WERI-Rb-1 (cell line): ENCODE results near the gene RAD52.

Experiments
- DNase-seq: peaks from one replicate; pipeline ENCODE4 v3.0.0-alpha.2; 2020
- H3K27ac ChIP-seq: fragments of 250-450 bp; sonication (Bioruptor Pico); 2 replicates; pipeline ENCODE4 v1.5.1; 2020; ENCODE audit warnings: mild to moderate bottlenecking, moderate library complexity
- H3K27me3 ChIP-seq: fragments of 250-450 bp; sonication (Bioruptor Pico); 2 replicates; pipeline ENCODE4 v1.5.1; 2021; ENCODE audit warnings: mild to moderate bottlenecking, low read depth, moderate library complexity; ENCODE audit not compliant: insufficient read depth, severe bottlenecking
- H3K36me3 ChIP-seq: fragments of 250-450 bp; sonication (Bioruptor Pico); 2 replicates; pipeline ENCODE4 v1.5.1; 2020; ENCODE audit warnings: mild to moderate bottlenecking, moderate library complexity
- H3K4me3 ChIP-seq: 2 replicates; pipeline ENCODE4 v1.5.1; 2011; ENCODE audit warnings: low read depth, mild to moderate bottlenecking, control low read depth, low read length
- H3K9me3 ChIP-seq: fragments of 250-450 bp; sonication (Bioruptor Pico); 2 replicates; pipeline ENCODE4 v1.5.1; 2021; ENCODE audit warnings: mild to moderate bottlenecking, moderate library complexity; ENCODE audit not compliant: severe bottlenecking
- TF ChIP-seq, protein P1 (sequence below): IDR thresholded peaks from 2 replicates; pipeline ENCODE4 v1.5.1; 2011; ENCODE audit warnings: low read depth, mild to moderate bottlenecking, control low read depth, inconsistent platforms, low read length

Gene RAD52

DNA sequence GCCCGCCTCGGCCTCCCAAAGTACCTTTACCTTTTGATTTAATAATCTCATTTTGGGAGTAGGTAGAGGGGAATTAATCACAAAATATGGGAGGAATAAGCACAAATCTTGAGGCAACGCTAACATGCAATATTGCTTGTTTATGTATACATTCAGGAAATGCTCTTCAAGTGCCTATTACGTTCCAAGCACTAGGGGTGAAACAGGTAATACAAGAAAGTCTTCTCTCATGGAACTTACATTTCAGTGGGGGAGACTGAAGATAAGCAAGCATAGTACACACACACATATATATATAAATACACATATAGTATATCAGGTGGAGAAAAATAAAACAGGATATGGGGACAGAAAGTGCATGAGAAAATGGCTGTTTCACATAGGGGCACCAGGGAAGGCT is 22.5 kb upstream of the RAD52 start:
- Histone ChIP-seq H3K9me3 (no peaks in the 10 kb centered on the region), H3K36me3 (no peaks in the 10 kb centered on the region), H3K27me3 (no peaks in the 10 kb centered on the region), H3K27ac (no peak overlapping the region), H3K4me3 (no peak overlapping the region)
- DNase-seq = no peak
- TF ChIP-seq, protein P1, sequence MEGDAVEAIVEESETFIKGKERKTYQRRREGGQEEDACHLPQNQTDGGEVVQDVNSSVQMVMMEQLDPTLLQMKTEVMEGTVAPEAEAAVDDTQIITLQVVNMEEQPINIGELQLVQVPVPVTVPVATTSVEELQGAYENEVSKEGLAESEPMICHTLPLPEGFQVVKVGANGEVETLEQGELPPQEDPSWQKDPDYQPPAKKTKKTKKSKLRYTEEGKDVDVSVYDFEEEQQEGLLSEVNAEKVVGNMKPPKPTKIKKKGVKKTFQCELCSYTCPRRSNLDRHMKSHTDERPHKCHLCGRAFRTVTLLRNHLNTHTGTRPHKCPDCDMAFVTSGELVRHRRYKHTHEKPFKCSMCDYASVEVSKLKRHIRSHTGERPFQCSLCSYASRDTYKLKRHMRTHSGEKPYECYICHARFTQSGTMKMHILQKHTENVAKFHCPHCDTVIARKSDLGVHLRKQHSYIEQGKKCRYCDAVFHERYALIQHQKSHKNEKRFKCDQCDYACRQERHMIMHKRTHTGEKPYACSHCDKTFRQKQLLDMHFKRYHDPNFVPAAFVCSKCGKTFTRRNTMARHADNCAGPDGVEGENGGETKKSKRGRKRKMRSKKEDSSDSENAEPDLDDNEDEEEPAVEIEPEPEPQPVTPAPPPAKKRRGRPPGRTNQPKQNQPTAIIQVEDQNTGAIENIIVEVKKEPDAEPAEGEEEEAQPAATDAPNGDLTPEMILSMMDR = no peak

DNA sequence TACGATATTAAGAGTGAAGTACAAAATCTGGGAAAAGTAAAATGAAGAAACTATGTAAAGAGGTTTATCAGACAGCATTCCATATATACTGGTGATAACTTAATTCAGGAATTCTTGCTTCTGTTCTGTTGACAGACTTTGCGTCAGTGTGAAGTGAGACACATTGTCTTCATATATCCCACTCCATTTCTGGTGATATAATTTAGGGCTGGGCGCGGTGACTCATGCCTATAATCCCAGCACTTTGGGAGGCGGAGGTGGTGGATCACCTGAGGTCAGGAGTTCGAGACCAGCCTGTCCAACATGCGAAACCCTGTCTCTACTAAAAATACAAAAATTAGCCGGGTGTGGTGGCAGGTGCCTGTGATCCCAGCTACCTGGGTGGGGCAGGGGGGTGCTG is 20.3 kb upstream of the RAD52 start:
- TF ChIP-seq, protein P1 = no peak
- Histone ChIP-seq H3K4me3 (no peak overlapping the region), H3K36me3 (no peaks in the 10 kb centered on the region), H3K27ac (no peak overlapping the region), H3K9me3 (no peaks in the 10 kb centered on the region), H3K27me3 (no peaks in the 10 kb centered on the region)
- no peak for DNase-seq

- TF ChIP-seq, protein P1 = no peak
- no peaks in the 10 kb centered on the region for H3K36me3 ChIP-seq
- no peak for DNase-seq
- H3K27ac ChIP-seq = no peak overlapping the region
- no peaks in the 10 kb centered on the region for H3K27me3 ChIP-seq
- no peaks in the 10 kb centered on the region for H3K9me3 ChIP-seq
- H3K4me3 ChIP-seq = no peak overlapping the region
Measured at GRCh38 chr12:968545-968944, 19.1 kb upstream of the RAD52 start.

DNA sequence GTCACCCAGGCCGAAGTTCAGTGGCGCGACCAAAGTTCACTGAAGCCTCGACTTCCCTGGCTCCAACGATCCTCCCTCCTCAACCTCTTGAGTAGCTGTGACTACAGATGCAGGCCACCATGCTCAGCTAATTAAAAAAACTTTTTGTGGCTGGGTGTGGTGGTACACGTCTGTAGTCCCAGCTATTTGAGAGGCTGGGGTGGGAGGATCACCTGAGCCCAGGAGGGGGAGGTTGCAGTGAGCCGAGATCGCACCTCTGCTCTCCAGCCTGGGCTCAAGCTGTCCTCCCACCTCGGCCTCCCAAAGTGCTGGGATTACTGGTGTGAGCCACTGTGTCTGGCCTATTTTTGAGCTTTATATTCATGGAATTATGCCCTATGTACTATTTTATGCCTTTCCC is 18.1 kb upstream of the RAD52 start:
- no peak for DNase-seq
- Histone ChIP-seq H3K27ac (no peak overlapping the region), H3K4me3 (no peak overlapping the region), H3K9me3 (no peaks in the 10 kb centered on the region), H3K27me3 (no peaks in the 10 kb centered on the region), H3K36me3 (no peaks in the 10 kb centered on the region)
- TF ChIP-seq, protein P1 = no peak

DNA sequence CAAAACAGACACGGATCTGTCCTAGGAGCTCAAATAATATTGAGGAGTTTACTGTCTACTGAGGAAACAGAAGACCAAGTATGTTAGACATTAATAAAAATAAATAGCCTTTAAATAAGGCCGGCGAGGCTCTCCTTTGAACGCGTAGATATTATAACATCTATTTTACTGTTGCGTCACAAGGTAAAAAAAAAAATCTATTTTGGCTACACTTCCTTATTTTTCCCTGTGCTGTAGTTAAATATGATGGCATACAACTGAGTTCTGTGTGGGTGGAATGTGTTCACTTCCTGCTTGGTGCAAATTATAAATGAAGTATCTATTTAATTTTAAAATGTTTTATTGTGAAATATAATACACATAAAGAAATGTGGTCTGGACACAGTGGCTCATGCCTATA is 17.2 kb upstream of the RAD52 start:
- H3K27ac ChIP-seq = no peak overlapping the region
- TF ChIP-seq, protein P1 = no peak
- no peaks in the 10 kb centered on the region for H3K9me3 ChIP-seq
- no peak for DNase-seq
- no peaks in the 10 kb centered on the region for H3K27me3 ChIP-seq
- H3K4me3 ChIP-seq = no peak overlapping the region
- H3K36me3 ChIP-seq = no peaks in the 10 kb centered on the region

DNA sequence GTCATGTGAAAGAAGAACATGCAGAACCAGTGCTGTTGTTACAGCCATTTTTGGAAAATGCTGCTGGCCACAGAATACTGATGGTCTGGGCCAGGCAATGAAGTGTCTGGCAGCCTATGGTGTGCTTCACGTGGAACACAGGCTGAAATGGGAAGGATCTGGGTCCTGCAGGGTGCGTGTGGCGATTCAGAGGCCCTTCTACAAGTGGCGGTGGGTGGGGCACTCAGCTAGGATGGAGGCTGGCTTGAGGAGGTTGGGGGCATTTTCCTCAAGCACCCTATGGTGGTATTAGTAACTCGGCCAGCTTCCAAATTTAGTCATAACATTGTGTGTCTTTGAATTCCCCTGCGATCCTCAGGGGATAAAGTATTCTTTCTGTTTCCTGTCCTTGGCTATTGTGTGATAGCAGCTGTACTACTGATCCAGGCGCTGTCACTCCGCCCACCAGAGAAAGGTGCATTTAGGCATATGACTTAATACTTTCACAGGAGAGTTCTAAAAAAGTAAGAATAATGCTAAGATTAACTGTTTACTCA is 9.2 kb upstream of the RAD52 start:
- H3K4me3 ChIP-seq = no peak overlapping the region
- H3K27me3 ChIP-seq = no peaks in the 10 kb centered on the region
- TF ChIP-seq, protein P1 = no peak
- DNase-seq = no peak
- H3K36me3 ChIP-seq = no peaks in the 10 kb centered on the region
- H3K27ac ChIP-seq = no peak overlapping the region
- H3K9me3 ChIP-seq = no peaks in the 10 kb centered on the region
